Measurements from ENCODE around the gene SCRT2. TPM values are rescaled to one million over a fixed set of nuclear protein-coding genes. Genes with fewer than 3 reads are reported as not detected.

The SCRT2 gene
- total and polyA plus RNA-seq, 9 of the 15 experiments (the other 6 are each of a cell fraction or from before 2014, with no cell fraction given): 0.04 to 0.75 (median 0.13) TPM; not detected in 2

DNA sequence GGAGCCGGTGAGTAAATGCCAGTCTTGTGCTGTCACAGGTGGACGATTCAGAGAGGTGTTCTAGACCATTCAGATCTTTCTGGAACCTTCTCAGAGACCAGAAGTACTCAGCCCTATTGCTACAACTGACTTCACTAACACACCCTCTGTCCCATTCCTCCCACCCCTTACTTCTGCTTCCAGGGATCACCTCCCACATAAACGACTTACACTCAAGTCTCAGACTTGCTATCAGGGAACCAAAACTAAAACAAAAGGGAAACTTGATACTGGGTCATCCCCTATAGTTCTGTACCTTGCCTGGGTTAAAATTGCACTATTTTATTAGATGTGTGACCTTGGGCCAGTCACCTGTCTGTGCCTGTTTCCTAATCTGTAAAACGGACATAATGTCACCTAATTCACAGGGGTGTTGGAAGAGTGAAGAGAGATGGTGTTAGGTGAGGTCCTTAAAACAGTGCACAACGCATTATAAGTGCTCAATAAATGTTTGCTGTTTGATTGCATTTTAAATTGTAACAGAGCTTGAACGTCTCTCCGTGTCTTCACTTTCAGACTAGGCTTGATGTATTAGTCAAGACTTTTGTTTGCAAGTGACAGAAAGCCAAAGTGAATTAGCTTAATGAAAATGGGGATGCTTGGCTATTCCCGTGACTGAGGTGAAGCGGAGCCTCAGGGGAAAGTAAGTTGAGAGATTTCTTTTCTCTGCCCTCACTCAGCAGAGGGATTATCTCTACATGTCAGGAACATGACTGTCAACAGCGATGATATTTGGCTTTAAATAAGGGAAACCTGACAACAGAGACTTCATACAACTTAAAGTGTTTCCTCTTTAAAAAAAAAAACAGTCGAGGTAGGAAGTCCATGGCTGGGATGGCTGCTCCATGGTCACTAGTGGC lies 19.6 kb downstream of the SCRT2 start:
- intact Hi-C loops (cut with micrococcal nuclease): no loop called here
- peak overlapping the region; percentile 28; the same call in 1 of the 2 replicates for H2AFZ ChIP-seq (ENCODE audit: low read depth, low read length)
- ATAC-seq (no peak), DNase-seq (ENCODE audit: extremely low read depth in 1 of 4, low spot score in 3 of 4) (no peak), FAIRE-seq (no peak)
- H3K79me2 ChIP-seq (ENCODE audit: control insufficient read depth, insufficient read depth, low read length): peaks cover 25% of the 10 kb centered on the region
- H3K27me3 ChIP-seq (ENCODE audit: control insufficient read depth in 2 of 2, insufficient read depth in 2 of 2, low read length in 2 of 2): no peaks in the 10 kb centered on the region
- peak overlapping the region; percentile 25; the same call in 1 of the 2 replicates for H3K4me2 ChIP-seq (ENCODE audit: insufficient read depth, low read length)
- H3K9ac ChIP-seq (ENCODE audit: insufficient read depth in 1 of 2, low read depth in 2 of 2, low read length in 2 of 2): peak overlapping the region in 1 of 2 experiments; percentile 26; a peak in 2 of 4 replicates
- 17% methylated on average over 11 of the region's 11 CpGs for WGBS (ENCODE audit: insufficient coverage, low coverage, missing lambda C conversion rate)
- in situ Hi-C loops (cut with MboI): no loop called here
- no peak overlapping the region for H3K4me3 ChIP-seq
- CTCF ChIA-PET (ENCODE audit: low intra/inter-chr PET ratio): no interaction called here
- BruUV-seq (replicated peaks): no TSS peak
- POLR2A ChIA-PET: interaction anchor here (2.3 kb wide), 1 partner anchor 11 kb away, joined by 8 read pairs; no protein-coding TSS in a partner anchor
- no peaks in the 10 kb centered on the region for H3K9me1 ChIP-seq (ENCODE audit: control insufficient read depth, insufficient read depth, low read length)
- H3K27ac ChIP-seq (ENCODE audit: extremely low read depth, low read depth, low read length): peak overlapping the region; percentile 57; the same call in 2 of the 3 replicates
- peaks cover 39 to 51% of the 10 kb centered on the region in 2 experiments for H3K4me1 ChIP-seq (replicated peaks in 1 of 2; ENCODE audit: control insufficient read depth in 2 of 2, insufficient read depth in 2 of 2, low read length in 2 of 2)
- no peaks in the 10 kb centered on the region for H3K9me3 ChIP-seq (replicated peaks; ENCODE audit: control insufficient read depth, insufficient read depth, low read depth, low read length)
- H4K20me1 ChIP-seq (replicated peaks; ENCODE audit: control insufficient read depth, insufficient read depth, low read length): no peaks in the 10 kb centered on the region
- peaks cover 2% of the 10 kb centered on the region; the same call in 2 of the 3 replicates for H3K36me3 ChIP-seq (ENCODE audit: control insufficient read depth, insufficient read depth, low read length)
- TF ChIP-seq, protein P1, sequence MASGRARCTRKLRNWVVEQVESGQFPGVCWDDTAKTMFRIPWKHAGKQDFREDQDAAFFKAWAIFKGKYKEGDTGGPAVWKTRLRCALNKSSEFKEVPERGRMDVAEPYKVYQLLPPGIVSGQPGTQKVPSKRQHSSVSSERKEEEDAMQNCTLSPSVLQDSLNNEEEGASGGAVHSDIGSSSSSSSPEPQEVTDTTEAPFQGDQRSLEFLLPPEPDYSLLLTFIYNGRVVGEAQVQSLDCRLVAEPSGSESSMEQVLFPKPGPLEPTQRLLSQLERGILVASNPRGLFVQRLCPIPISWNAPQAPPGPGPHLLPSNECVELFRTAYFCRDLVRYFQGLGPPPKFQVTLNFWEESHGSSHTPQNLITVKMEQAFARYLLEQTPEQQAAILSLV (tag; IDR thresholded peaks at IDR 0.05): no peak
- TF ChIP-seq SIX5 (IDR thresholded peaks at IDR 0.05; ENCODE audit: borderline replicate concordance in 1 of 2, insufficient read depth in 1 of 2, low read depth in 1 of 2, low read length in 2 of 2) (no peak), RBM25 (IDR thresholded peaks at IDR 0.05; ENCODE audit: low read depth, low read length, severe bottlenecking) (peak; percentile 43), MEIS2 (IDR thresholded peaks at IDR 0.05; ENCODE audit: partially characterized antibody) (peak; percentile 72), FOXK2 (conservative IDR thresholded peaks at IDR 0.05 in 1 of 2, IDR thresholded peaks at IDR 0.05 in 1 of 2; ENCODE audit: low read depth in 2 of 2) (no peak), SREBF1 (IDR thresholded peaks at IDR 0.05; ENCODE audit: borderline replicate concordance, low read depth, low read length) (no peak), TCF3 (CRISPR knock-in tag; IDR thresholded peaks at IDR 0.05) (peak; percentile 59), ARID1B (IDR thresholded peaks at IDR 0.05) (peak; percentile 24; the same call in 1 of the 2 replicates), SMAD3 (CRISPR knock-in tag; conservative IDR thresholded peaks at IDR 0.05) (no peak), RBBP5 (IDR thresholded peaks at IDR 0.05; ENCODE audit: borderline replicate concordance, insufficient read depth, low read length, poor library complexity, severe bottlenecking) (peak; percentile 26)
- TF ChIP-seq, protein P2, sequence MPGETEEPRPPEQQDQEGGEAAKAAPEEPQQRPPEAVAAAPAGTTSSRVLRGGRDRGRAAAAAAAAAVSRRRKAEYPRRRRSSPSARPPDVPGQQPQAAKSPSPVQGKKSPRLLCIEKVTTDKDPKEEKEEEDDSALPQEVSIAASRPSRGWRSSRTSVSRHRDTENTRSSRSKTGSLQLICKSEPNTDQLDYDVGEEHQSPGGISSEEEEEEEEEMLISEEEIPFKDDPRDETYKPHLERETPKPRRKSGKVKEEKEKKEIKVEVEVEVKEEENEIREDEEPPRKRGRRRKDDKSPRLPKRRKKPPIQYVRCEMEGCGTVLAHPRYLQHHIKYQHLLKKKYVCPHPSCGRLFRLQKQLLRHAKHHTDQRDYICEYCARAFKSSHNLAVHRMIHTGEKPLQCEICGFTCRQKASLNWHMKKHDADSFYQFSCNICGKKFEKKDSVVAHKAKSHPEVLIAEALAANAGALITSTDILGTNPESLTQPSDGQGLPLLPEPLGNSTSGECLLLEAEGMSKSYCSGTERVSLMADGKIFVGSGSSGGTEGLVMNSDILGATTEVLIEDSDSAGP (CRISPR knock-in tag; IDR thresholded peaks at IDR 0.05): no peak
- TF ChIP-seq, protein P3, sequence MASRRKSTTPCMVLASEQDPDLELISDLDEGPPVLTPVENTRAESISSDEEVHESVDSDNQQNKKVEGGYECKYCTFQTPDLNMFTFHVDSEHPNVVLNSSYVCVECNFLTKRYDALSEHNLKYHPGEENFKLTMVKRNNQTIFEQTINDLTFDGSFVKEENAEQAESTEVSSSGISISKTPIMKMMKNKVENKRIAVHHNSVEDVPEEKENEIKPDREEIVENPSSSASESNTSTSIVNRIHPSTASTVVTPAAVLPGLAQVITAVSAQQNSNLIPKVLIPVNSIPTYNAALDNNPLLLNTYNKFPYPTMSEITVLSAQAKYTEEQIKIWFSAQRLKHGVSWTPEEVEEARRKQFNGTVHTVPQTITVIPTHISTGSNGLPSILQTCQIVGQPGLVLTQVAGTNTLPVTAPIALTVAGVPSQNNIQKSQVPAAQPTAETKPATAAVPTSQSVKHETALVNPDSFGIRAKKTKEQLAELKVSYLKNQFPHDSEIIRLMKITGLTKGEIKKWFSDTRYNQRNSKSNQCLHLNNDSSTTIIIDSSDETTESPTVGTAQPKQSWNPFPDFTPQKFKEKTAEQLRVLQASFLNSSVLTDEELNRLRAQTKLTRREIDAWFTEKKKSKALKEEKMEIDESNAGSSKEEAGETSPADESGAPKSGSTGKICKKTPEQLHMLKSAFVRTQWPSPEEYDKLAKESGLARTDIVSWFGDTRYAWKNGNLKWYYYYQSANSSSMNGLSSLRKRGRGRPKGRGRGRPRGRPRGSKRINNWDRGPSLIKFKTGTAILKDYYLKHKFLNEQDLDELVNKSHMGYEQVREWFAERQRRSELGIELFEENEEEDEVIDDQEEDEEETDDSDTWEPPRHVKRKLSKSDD (conservative IDR thresholded peaks at IDR 0.05; ENCODE audit: low read length): no peak

All from K562 (cell line).